ENCODE measurements around the gene CDH4.

DNA sequence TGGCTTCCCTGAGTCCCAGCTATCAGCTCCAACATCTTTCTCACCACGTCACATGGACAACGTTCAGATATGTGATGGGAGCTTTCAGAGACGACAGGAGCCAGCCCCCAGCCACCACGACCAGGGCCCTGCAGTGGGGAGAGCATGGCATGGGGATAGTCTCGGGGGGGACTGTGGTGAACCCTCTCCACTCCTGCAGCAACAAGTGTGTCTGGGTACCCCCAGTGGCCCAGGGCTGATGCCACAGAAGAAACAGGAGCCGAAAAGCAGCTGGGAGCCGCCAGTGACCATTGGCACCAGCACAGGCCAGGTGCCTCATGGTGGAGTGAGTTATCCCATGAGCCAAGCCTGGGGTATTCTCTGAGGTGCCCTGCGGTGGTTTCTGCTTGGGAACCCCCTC, 473.9 kb downstream of the CDH4 start:
- TF ChIP-seq EP300 (IDR thresholded peaks at IDR 0.05; ENCODE audit: borderline replicate concordance) (no peak), RAD21 (IDR thresholded peaks at IDR 0.05; ENCODE audit: low read depth) (no peak), MAX (IDR thresholded peaks at IDR 0.05) (no peak), EGR1 (IDR thresholded peaks at IDR 0.05) (no peak), ZBTB7A (IDR thresholded peaks at IDR 0.05; ENCODE audit: low read depth) (no peak), CEBPB (IDR thresholded peaks at IDR 0.05) (no peak), TAF1 (IDR thresholded peaks at IDR 0.05; ENCODE audit: low read depth) (no peak), NFIC (IDR thresholded peaks at IDR 0.05) (no peak), TCF12 (IDR thresholded peaks at IDR 0.05; ENCODE audit: low read depth) (no peak), FOXM1 (IDR thresholded peaks at IDR 0.05; ENCODE audit: borderline replicate concordance, low read depth) (no peak), TEAD4 (IDR thresholded peaks at IDR 0.05) (no peak), CREB1 (IDR thresholded peaks at IDR 0.05; ENCODE audit: low read depth) (no peak)

All from Ishikawa (cell line).